ENCODE results near the gene MCM9. TPM values are rescaled to one million over a fixed set of nuclear protein-coding genes. Genes with fewer than 3 reads are reported as not detected.

MCM9 gene
- 19.0 and 21.3 TPM in 2 replicates for total RNA-seq

DNA sequence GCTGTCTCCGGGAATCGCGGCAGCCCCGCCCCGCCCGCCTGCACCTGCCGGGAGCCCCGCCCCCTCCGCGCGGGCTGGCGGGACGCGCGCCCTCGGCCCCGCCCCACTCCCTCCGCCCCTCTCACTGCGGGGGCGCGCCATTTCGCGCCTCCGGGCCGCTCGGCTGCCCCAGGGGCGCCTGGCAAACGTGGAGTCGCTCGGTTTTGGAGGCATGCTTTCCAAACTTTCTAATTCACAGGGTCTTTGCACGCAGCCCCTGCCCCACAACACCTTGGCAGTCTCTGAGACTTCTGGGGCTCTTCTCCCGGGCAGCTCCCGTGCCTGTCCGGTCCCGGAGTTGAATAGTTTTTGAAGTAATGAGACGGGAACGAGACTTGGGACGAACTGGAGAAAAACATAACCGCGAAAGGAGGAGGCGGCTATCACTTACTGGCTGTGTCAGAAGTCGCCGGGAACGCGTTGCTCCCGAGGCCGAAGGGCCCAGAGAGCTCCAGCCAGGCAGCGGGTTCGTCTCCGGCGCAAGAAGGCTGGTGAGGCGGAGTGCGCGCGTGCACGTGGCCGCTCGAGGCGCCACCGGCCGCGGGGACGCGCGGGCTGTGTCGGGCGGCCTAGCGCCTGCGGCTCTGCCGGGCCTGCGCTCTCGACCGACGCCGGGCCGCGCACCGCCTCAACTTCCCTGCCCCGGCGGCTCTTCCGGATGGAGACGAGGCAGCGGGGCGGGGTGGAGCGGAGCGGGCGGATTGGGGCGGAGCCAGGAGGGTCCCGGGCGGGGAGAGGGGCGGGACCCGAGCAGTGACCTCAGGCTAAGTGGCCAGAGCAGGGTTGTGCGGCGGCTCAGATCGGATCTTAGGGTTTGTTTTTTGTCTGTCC lies at the start of gene MCM9:
Gene MCM9, minus strand, starts transcription at position 699 of the 870 bp plus-strand sequence. CDS start 3,436 bp downstream, outside the sequence.
- peak within 1 kb of the TSS; percentile 91 for H3K4me3 Mint-ChIP-seq
- H3K9me3 Mint-ChIP-seq: no peaks in the 10 kb centered on the region
- DNase-seq: peak; percentile 97
- no peaks in the 10 kb centered on the region for H3K27me3 Mint-ChIP-seq
- intact Hi-C loops (cut with micrococcal nuclease): loop anchor here (1.0 to 2.0 kb wide), 4 partner anchors 40 to 416 kb away; partner anchors contain the start of genes ASF1A and CEP85L
- H3K27ac Mint-ChIP-seq: peak within 1 kb of the TSS; percentile 97
- H3K36me3 Mint-ChIP-seq (ENCODE audit: low read depth): peaks cover 23% of the 10 kb centered on the region
- peaks cover 19% of the 10 kb centered on the region for H3K4me1 Mint-ChIP-seq

DNA sequence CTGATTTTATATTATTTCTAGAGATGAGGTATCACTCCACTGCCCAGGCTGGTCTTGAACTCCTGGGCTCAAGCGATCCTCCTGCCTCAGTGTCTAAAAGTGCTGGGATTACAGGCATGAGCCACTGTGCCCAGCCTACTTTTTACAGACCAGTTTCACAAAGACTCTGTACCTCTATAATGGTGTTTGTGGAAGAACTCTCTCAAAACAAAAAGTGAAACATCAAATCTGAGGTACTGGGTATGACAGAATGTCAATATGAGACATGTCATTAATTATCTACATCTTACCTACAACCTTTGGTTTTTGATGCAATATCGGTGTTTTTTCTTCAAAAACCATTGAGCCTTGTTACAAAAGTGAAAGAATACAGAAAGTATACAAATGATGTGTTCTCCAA lies 49.4 kb upstream of the MCM9 start:
- no peak overlapping the region for H3K27ac Mint-ChIP-seq
- no peaks in the 10 kb centered on the region for H3K27me3 Mint-ChIP-seq

DNA sequence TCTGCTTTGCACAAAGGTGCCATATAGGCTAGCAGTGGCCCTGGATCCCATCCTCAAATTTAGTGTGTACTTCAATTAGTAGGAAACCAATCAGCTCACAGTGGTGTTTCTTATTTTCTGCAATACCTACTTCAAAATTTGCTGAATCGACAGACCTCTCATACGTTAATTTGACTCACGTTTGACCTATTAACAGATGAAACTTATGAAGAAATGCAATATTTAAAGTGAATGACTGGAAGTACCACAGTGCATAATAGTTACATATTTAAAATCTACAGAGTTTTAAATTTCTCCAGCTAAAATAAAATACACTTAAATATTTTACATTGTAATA lies 47.6 kb upstream of the MCM9 start:
- intact Hi-C loops (cut with micrococcal nuclease): no loop called here
- Mint-ChIP-seq H3K27ac (no peak overlapping the region), H3K9me3 (no peaks in the 10 kb centered on the region), H3K27me3 (no peaks in the 10 kb centered on the region), H3K4me3 (no peak overlapping the region), H3K36me3 (ENCODE audit: low read depth) (peaks cover 5% of the 10 kb centered on the region), H3K4me1 (peaks cover 7% of the 10 kb centered on the region)
- no peak for DNase-seq

More for the DNA sequence above, 49.4 kb upstream of the MCM9 start:
- Mint-ChIP-seq H3K36me3 (ENCODE audit: low read depth) (peaks cover 2% of the 10 kb centered on the region), H3K4me1 (peaks cover 7% of the 10 kb centered on the region), H3K4me3 (no peak overlapping the region), H3K9me3 (no peaks in the 10 kb centered on the region)
- DNase-seq: no peak
- intact Hi-C loops (cut with micrococcal nuclease): no loop called here

DNA sequence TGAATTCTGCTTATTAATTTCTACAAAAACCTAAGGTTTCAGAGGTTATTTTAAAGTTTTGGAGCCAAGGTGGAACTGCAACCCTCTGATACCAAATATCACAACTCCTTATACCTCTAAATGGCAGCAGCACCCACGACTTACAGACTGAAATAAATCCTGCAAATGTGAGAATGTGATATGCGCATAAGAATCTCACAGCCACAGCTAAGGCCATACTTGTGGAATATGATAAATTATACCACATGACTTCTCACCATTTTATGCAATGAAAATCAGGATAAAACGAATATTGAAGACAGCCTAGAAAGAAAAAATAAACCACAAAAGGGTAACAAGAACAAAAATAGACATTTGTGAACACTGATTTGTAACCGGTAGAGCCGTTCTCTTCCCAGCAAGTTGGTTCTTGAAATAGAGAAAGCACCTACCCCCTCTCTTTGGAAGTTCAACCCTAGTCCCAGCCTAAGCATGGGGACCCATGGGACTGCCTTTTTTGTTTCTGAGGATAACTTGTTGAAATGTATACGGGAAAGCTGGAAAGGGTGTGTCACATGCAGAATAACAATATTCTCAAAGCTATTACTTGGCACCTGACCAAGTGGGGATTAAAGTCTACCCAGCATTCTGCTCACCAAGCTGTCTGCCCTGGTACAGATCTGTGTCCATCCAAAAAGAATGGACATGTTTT lies 47.1 kb upstream of the MCM9 start:
- Mint-ChIP-seq H3K4me1 (peaks cover 7% of the 10 kb centered on the region), H3K9me3 (no peaks in the 10 kb centered on the region), H3K27ac (no peak overlapping the region), H3K27me3 (no peaks in the 10 kb centered on the region), H3K36me3 (ENCODE audit: low read depth) (peaks cover 5% of the 10 kb centered on the region), H3K4me3 (no peak overlapping the region)
- intact Hi-C loops (cut with micrococcal nuclease): no loop called here
- no peak for DNase-seq

DNA sequence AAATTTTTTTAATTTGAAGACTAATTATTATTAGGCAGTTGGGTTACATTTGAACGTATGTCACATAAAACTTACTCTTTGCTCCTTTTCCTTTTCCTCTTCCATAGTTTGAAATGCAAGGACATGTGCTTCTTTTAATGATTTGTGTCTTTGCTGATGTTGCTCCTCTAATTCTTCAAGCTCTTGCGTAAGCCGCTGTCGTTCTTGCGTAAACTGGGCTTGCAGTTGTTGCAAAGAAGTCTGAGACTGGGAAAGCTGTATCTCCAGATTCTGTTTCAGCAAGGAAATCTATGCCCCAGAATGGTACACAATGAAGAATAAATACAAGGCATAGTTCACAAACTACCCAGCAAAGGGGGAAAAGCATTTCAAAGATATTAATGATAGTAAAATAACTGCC lies 45.1 kb upstream of the MCM9 start:
- no peaks in the 10 kb centered on the region for H3K9me3 Mint-ChIP-seq

DNA sequence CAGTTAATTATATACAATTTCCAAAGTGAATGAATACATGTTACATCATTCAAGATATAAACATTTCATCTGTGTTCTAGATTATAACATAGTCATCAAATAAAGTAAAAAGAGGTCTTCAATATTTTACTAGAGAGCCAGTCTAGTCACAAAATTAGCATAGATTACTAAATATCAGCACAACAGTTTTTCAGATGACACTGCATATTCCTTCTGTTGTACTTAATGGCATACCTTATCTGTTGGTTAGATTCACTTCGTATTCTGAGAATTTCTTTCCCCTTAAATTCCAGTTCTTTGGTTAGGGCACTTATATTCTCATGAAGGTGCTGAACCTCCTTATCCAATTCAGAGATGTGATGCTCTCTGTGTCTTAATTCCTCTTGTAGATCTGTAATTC lies 39.8 kb upstream of the MCM9 start:
- Mint-ChIP-seq H3K36me3 (ENCODE audit: low read depth) (peaks cover 9% of the 10 kb centered on the region), H3K4me3 (no peak overlapping the region), H3K4me1 (no peaks in the 10 kb centered on the region), H3K27me3 (no peaks in the 10 kb centered on the region), H3K27ac (no peak overlapping the region), H3K9me3 (no peaks in the 10 kb centered on the region)
- no peak for DNase-seq
- intact Hi-C loops (cut with micrococcal nuclease): no loop called here

More for the DNA sequence above, 45.1 kb upstream of the MCM9 start:
- Mint-ChIP-seq H3K36me3 (ENCODE audit: low read depth) (peaks cover 8% of the 10 kb centered on the region), H3K27me3 (no peaks in the 10 kb centered on the region), H3K27ac (no peak overlapping the region), H3K4me1 (peaks cover 5% of the 10 kb centered on the region), H3K4me3 (no peak overlapping the region)
- no peak for DNase-seq
- intact Hi-C loops (cut with micrococcal nuclease): no loop called here

DNA sequence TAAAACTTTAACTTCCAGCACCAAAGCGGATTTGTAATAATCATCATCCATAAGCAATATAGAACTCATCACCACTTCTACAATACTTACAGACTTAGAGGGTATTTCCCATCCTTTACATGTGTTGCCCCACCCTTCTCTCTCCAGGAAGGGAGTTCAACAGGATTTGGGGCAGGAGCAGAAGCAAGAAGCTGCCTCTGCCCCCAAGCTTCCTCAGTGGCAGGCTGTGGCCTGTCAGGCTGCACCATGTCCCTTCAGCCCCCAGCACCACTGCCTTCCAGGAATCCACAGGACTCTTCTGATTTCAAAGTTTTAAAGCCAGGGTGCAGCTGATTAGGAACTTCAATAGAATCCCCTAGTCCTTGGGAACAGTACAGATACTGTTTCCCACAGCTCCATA lies 36.7 kb upstream of the MCM9 start:
- Mint-ChIP-seq H3K36me3 (ENCODE audit: low read depth) (peaks cover 3% of the 10 kb centered on the region), H3K27me3 (no peaks in the 10 kb centered on the region), H3K4me3 (no peak overlapping the region), H3K27ac (no peak overlapping the region), H3K9me3 (no peaks in the 10 kb centered on the region), H3K4me1 (no peaks in the 10 kb centered on the region)
- intact Hi-C loops (cut with micrococcal nuclease): no loop called here
- DNase-seq: no peak

DNA sequence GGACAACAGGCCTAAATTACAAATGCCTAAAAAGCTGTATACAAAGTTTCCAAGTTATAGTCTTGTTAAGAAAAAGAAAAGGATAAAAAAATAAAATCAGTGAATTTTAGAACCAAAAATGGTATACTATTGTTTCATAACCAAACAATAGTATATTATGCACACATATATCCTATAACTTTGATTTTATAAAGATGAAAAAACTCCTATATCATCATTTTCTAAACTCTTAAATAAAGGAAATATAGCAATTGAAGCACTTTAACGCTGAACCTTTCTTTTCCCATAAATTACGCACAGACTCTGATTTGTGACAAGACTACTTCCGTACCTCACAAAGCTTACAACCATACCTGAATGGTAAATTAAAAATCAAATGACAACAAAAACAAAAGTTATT lies 35.9 kb upstream of the MCM9 start:
- Mint-ChIP-seq H3K4me3 (no peak overlapping the region), H3K36me3 (ENCODE audit: low read depth) (peaks cover 3% of the 10 kb centered on the region), H3K27ac (no peak overlapping the region), H3K4me1 (no peaks in the 10 kb centered on the region), H3K9me3 (no peaks in the 10 kb centered on the region), H3K27me3 (no peaks in the 10 kb centered on the region)
- intact Hi-C loops (cut with micrococcal nuclease): no loop called here
- DNase-seq: no peak

DNA sequence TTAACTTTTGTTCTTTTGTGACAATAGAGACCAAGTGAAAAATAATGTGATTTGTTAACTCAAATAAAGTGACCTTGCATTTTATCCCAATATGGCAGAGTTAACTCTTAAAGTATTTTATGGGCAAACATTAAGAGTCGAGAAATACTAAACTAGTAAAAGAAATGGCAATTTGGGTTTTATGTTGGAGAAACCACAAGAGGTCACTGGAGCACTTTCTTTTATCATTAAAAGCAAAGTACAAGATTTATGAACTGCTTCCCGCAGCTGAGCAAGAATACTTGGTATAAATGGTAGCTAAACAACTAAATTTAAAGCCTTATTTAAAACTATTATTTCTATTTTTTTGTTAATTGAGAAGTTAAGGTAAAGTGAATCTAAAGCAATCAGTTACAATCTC lies 33.5 kb upstream of the MCM9 start:
- H3K4me3 Mint-ChIP-seq: no peak overlapping the region
- H3K27me3 Mint-ChIP-seq: no peaks in the 10 kb centered on the region
- no peak for DNase-seq
- no peaks in the 10 kb centered on the region for H3K4me1 Mint-ChIP-seq
- H3K27ac Mint-ChIP-seq: no peak overlapping the region
- intact Hi-C loops (cut with micrococcal nuclease): loop anchor here (1.0 to 10.0 kb wide), 2 partner anchors 142 to 684 kb away; no protein-coding TSS in a partner anchor
- no peaks in the 10 kb centered on the region for H3K9me3 Mint-ChIP-seq
- peaks cover 2% of the 10 kb centered on the region for H3K36me3 Mint-ChIP-seq (ENCODE audit: low read depth)

DNA sequence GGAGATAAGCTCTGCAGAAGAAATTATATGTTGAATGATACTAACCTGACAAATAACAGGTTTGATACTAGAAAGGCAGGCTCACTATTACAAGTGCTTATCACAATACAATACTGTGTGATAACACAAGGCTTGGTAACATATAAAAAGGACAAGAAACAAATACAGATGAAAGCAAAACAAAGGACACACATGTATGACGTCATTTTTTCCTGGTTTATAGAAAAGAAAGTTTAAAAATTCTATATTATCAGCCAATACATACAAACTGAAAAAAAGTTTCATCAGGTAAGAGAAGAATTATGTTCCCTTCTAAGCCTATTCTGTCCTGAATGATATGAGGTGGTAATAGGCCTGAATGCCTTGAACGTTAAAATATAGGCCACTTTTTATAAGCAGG lies 32.3 kb upstream of the MCM9 start:
- Mint-ChIP-seq H3K27me3 (no peaks in the 10 kb centered on the region), H3K36me3 (ENCODE audit: low read depth) (no peaks in the 10 kb centered on the region), H3K27ac (no peak overlapping the region), H3K9me3 (no peaks in the 10 kb centered on the region), H3K4me3 (no peak overlapping the region), H3K4me1 (no peaks in the 10 kb centered on the region)
- no peak for DNase-seq
- intact Hi-C loops (cut with micrococcal nuclease): loop anchor here (10.0 kb wide), 1 partner anchor 682 kb away; no protein-coding TSS in a partner anchor

DNA sequence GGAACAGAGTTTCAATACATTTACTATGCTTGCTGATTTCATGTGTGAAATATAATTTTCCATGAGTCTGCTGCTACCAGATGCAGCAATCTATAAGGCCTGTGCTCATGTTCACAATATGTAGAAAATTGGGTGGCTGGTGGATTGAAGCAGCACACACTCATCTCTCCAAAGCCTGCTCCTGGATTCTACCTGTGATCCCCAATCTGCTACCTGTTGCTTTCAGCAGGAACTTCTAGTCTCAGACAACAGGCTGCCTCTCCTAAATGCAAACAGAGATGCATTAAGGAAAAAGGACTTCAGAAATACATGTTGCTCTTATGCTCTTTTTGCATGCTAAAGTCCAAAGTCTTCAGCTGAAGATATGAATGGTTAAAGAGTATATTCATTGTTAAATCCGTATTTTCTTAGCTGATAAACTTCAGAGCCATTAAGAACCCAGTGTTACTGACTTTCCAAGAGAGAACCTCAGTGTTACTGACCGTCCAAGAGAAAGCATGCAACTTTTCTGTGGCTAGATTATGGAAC lies 30.9 kb upstream of the MCM9 start:
- H3K27me3 Mint-ChIP-seq: no peaks in the 10 kb centered on the region
- no peaks in the 10 kb centered on the region for H3K36me3 Mint-ChIP-seq (ENCODE audit: low read depth)
- intact Hi-C loops (cut with micrococcal nuclease): loop anchor here (10.0 kb wide), 1 partner anchor 681 kb away; no protein-coding TSS in a partner anchor
- no peak overlapping the region for H3K4me3 Mint-ChIP-seq
- no peaks in the 10 kb centered on the region for H3K9me3 Mint-ChIP-seq
- H3K4me1 Mint-ChIP-seq: no peaks in the 10 kb centered on the region
- no peak overlapping the region for H3K27ac Mint-ChIP-seq
- DNase-seq: no peak

DNA sequence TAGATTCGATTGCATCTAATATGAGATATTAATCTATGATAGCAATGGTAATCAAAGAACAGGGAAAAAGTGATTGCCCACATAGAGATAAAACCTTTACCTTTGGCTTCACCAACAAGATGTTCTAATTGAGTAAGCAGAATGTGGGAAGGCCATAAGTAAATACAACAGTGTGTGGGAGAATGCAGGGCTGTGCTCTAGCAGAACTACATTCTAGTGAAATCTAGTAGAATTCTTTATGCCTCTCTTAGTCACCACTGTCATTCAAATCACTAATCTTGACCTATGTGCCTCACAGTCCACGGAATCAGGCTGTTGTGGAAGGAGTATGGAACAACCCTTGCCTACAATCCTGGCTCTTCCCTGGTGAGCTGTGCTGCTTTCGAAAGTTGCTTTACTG lies 30.4 kb upstream of the MCM9 start:
- intact Hi-C loops (cut with micrococcal nuclease): loop anchor here (10.0 kb wide), 1 partner anchor 681 kb away; no protein-coding TSS in a partner anchor
- DNase-seq: no peak
- Mint-ChIP-seq H3K27ac (no peak overlapping the region), H3K9me3 (no peaks in the 10 kb centered on the region), H3K27me3 (no peaks in the 10 kb centered on the region), H3K4me3 (no peak overlapping the region), H3K36me3 (ENCODE audit: low read depth) (no peaks in the 10 kb centered on the region), H3K4me1 (no peaks in the 10 kb centered on the region)

DNA sequence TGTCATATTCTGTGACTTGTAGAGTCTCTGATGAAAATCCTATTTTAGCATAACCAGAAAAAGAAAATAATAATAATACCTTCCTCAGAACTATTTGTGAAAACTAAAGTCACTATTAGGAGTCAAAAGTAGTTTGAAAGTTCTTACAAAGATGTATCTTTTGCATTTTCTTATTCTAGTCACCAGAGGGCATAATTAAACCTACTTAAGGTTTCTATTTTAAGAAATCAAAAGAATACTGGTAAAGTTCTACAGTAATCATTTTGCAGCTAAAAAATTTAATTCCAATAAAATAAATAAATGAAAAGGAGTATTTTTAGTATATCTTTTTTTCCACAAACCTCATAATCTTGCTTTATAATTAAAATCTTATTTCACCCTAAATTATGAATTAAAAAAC lies 28.0 kb upstream of the MCM9 start:
- Mint-ChIP-seq H3K9me3 (no peaks in the 10 kb centered on the region), H3K4me1 (peaks cover 9% of the 10 kb centered on the region), H3K36me3 (ENCODE audit: low read depth) (no peaks in the 10 kb centered on the region), H3K27ac (no peak overlapping the region), H3K4me3 (no peak overlapping the region), H3K27me3 (no peaks in the 10 kb centered on the region)
- DNase-seq: no peak
- intact Hi-C loops (cut with micrococcal nuclease): loop anchor here (1.0 to 10.0 kb wide), 2 partner anchors 147 to 678 kb away; no protein-coding TSS in a partner anchor

DNA sequence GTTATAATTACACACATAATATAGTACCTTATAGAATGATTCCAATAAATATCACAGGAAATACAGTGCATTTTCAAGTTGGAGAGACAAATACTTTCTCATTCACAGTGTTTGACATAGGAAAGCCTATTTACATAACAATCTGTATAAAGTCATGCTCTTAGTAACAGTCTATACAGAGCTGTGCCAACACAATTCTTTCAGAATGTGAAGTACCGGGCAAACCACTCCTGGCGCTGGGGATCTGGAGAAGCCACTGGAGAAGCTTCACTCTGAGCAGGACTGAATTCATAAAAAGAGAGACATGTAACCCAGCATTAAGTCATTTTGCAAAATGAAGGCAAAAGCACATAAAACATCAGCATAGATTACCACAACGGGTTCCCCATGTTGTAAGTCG lies 24.9 kb upstream of the MCM9 start:
- intact Hi-C loops (cut with micrococcal nuclease): loop anchor here (10.0 kb wide), 1 partner anchor 675 kb away; no protein-coding TSS in a partner anchor
- H3K27ac Mint-ChIP-seq: no peak overlapping the region
- H3K4me3 Mint-ChIP-seq: no peak overlapping the region
- peaks cover 1% of the 10 kb centered on the region for H3K36me3 Mint-ChIP-seq (ENCODE audit: low read depth)
- DNase-seq: no peak
- no peaks in the 10 kb centered on the region for H3K27me3 Mint-ChIP-seq
- H3K9me3 Mint-ChIP-seq: no peaks in the 10 kb centered on the region
- peaks cover 9% of the 10 kb centered on the region for H3K4me1 Mint-ChIP-seq
